ENCODE results near the gene TAB3.

Gene TAB3

GRCh38 chrX:30793075-30793766 lies 95.8 kb downstream of the TAB3 start:
- ChIA-PET CTCF (no interaction called here), POLR2A (no interaction called here)
- TF ChIP-seq ZNF530 (tag by site-specific recombination; IDR thresholded peaks at IDR 0.05; ENCODE audit: low read depth) (0 out of 2 replicates have a peak, but pooled peaks have one; percentile 55), SP7 (tag by site-specific recombination; IDR thresholded peaks at IDR 0.05) (no peak)

GRCh38 chrX:30791296-30792278 lies 97.5 kb downstream of the TAB3 start:
- CTCF ChIA-PET: no interaction called here
- peaks cover 0 to 17% of the 10 kb centered on the region in 2 experiments; a peak in 1 of 3 replicates for H3K36me3 ChIP-seq (ENCODE audit: control insufficient read depth in 2 of 2, insufficient read depth in 1 of 2, low read length in 2 of 2)
- no peak for TF ChIP-seq ZNF266 (tag by site-specific recombination; IDR thresholded peaks at IDR 0.05; ENCODE audit: low read depth)
- no peak for TF ChIP-seq KLF9 (tag by site-specific recombination; IDR thresholded peaks at IDR 0.05; ENCODE audit: low read depth)
- TF ChIP-seq ZNF548 (tag by site-specific recombination; IDR thresholded peaks at IDR 0.05): no peak
- TF ChIP-seq ZNF169 (tag by site-specific recombination; IDR thresholded peaks at IDR 0.05): no peak
- no peak for TF ChIP-seq ZBTB8A (tag by site-specific recombination; IDR thresholded peaks at IDR 0.05)
- TF ChIP-seq ZBTB26 (tag by site-specific recombination; optimal IDR thresholded peaks at IDR 0.05): no peak
- TF ChIP-seq SETDB1 (IDR thresholded peaks at IDR 0.05; ENCODE audit: insufficient read length, low read length): no peak
- TF ChIP-seq ZBTB20 (tag by site-specific recombination; IDR thresholded peaks at IDR 0.05): no peak
- TF ChIP-seq, protein P1, sequence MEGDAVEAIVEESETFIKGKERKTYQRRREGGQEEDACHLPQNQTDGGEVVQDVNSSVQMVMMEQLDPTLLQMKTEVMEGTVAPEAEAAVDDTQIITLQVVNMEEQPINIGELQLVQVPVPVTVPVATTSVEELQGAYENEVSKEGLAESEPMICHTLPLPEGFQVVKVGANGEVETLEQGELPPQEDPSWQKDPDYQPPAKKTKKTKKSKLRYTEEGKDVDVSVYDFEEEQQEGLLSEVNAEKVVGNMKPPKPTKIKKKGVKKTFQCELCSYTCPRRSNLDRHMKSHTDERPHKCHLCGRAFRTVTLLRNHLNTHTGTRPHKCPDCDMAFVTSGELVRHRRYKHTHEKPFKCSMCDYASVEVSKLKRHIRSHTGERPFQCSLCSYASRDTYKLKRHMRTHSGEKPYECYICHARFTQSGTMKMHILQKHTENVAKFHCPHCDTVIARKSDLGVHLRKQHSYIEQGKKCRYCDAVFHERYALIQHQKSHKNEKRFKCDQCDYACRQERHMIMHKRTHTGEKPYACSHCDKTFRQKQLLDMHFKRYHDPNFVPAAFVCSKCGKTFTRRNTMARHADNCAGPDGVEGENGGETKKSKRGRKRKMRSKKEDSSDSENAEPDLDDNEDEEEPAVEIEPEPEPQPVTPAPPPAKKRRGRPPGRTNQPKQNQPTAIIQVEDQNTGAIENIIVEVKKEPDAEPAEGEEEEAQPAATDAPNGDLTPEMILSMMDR (tag by site-specific recombination; IDR thresholded peaks at IDR 0.05): no peak
- no peak for TF ChIP-seq BCL11A (tag by site-specific recombination; IDR thresholded peaks at IDR 0.05; ENCODE audit: low read depth)
- no peak for TF ChIP-seq SP3 (tag by site-specific recombination; IDR thresholded peaks at IDR 0.05)
- POLR2A ChIA-PET: no interaction called here
- H3K4me1 ChIP-seq (ENCODE audit: control insufficient read depth, insufficient read depth, low read length): no peaks in the 10 kb centered on the region
- no peaks in the 10 kb centered on the region for H3K9me3 ChIP-seq (ENCODE audit: control insufficient read depth, insufficient read depth, low read depth, low read length)
- no peak overlapping the region for H3K27ac ChIP-seq (ENCODE audit: extremely low read depth, low read depth, low read length)
- H3K4me3 ChIP-seq (ENCODE audit: low read depth, low read length): no peak overlapping the region

More at GRCh38 chrX:30793075-30793766, 95.8 kb downstream of the TAB3 start:
- Histone ChIP-seq H3K27ac (ENCODE audit: extremely low read depth, low read depth, low read length) (no peak overlapping the region), H3K36me3 (ENCODE audit: control insufficient read depth in 2 of 2, insufficient read depth in 1 of 2, low read length in 2 of 2) (peaks cover 0 to 17% of the 10 kb centered on the region in 2 experiments; a peak in 1 of 3 replicates), H3K4me1 (ENCODE audit: control insufficient read depth, insufficient read depth, low read length) (no peaks in the 10 kb centered on the region), H3K9me3 (ENCODE audit: control insufficient read depth, insufficient read depth, low read depth, low read length) (no peaks in the 10 kb centered on the region), H3K4me3 (ENCODE audit: low read depth, low read length) (no peak overlapping the region)

GRCh38 chrX:30787012-30787411 lies 102.0 kb downstream of the TAB3 start:
- ChIA-PET POLR2A (no interaction called here), CTCF (interaction anchor here (0.9 kb wide), 1 partner anchor 8 kb away, joined by 3 read pairs; no protein-coding TSS in a partner anchor)
- Histone ChIP-seq H3K27ac (ENCODE audit: extremely low read depth, low read depth, low read length) (no peak overlapping the region), H3K36me3 (ENCODE audit: control insufficient read depth in 2 of 2, insufficient read depth in 1 of 2, low read length in 2 of 2) (peaks cover 0 to 17% of the 10 kb centered on the region in 2 experiments; a peak in 1 of 3 replicates), H3K9me3 (ENCODE audit: control insufficient read depth, insufficient read depth, low read depth, low read length) (no peaks in the 10 kb centered on the region; the same call in 1 of the 2 replicates), H3K4me3 (ENCODE audit: low read depth, low read length) (no peak overlapping the region), H3K4me1 (ENCODE audit: control insufficient read depth, insufficient read depth, low read length) (no peaks in the 10 kb centered on the region)
- TF ChIP-seq GLI4 (tag by site-specific recombination; IDR thresholded peaks at IDR 0.05) (no peak), EGR2 (tag by site-specific recombination; IDR thresholded peaks at IDR 0.05; ENCODE audit: low read depth) (no peak), SCRT2 (tag by site-specific recombination; IDR thresholded peaks at IDR 0.05) (no peak), ZNF510 (tag by site-specific recombination; IDR thresholded peaks at IDR 0.05; ENCODE audit: insufficient replicate concordance) (no peak), GLI2 (tag by site-specific recombination; IDR thresholded peaks at IDR 0.05; ENCODE audit: borderline replicate concordance, low read depth) (no peak), ZNF707 (tag by site-specific recombination; IDR thresholded peaks at IDR 0.05) (no peak), ZSCAN30 (tag by site-specific recombination; IDR thresholded peaks at IDR 0.05) (no peak), ZNF248 (tag by site-specific recombination; IDR thresholded peaks at IDR 0.05) (no peak)

Data from HEK293 (cell line).